Karpas-422 (cell line): ENCODE measurements around the gene SERINC3. TPM values are rescaled to one million over a fixed set of nuclear protein-coding genes. Genes with fewer than 3 reads are reported as not detected.
"Not testable (repeated sequence)": the region's sequence is repeated elsewhere in the genome, so short reads cannot be mapped to it uniquely, and the experiment has no call there.

ENCODE experiments used
- DNase-seq: peaks from one replicate; pipeline ENCODE4 v3.0.0-alpha.2; 2015
- H2AFZ ChIP-seq: fragments of 200-600 bp; sonication (generic); 2 replicates; pipeline ENCODE4 v1.6.1; 2014; ENCODE audit warnings: antibody characterized with exemption, low read length, mixed read lengths
- H3K27ac ChIP-seq: fragments of 200-600 bp; sonication (generic); 2 replicates; pipeline ENCODE4 v1.5.1; 2014; ENCODE audit warnings: mild to moderate bottlenecking, low read length, moderate library complexity
- H3K27me3 ChIP-seq: fragments of 200-600 bp; sonication (generic); 2 replicates; pipeline ENCODE4 v1.6.1; 2014; ENCODE audit warnings: low read length, mixed read lengths
- H3K36me3 ChIP-seq: fragments of 200-600 bp; sonication (generic); 2 replicates; pipeline ENCODE4 v1.6.1; 2014; ENCODE audit warnings: low read length, mixed read lengths; ENCODE audit not compliant: insufficient read depth
- H3K4me1 ChIP-seq: fragments of 200-600 bp; sonication (generic); 2 replicates; pipeline ENCODE4 v1.6.1; 2014; ENCODE audit warnings: mild to moderate bottlenecking, low read length, mixed read lengths
- H3K4me2 ChIP-seq: fragments of 200-600 bp; sonication (generic); 2 replicates; pipeline ENCODE4 v1.6.1; 2014; ENCODE audit warnings: low read length, low read depth, mild to moderate bottlenecking; ENCODE audit not compliant: poor library complexity, severe bottlenecking
- H3K4me3 ChIP-seq: fragments of 200-600 bp; sonication (generic); 2 replicates; pipeline ENCODE4 v1.5.1; 2014; ENCODE audit warnings: mild to moderate bottlenecking, antibody characterized with exemption, low read length, mixed read lengths
- H3K79me2 ChIP-seq: fragments of 200-600 bp; sonication (generic); 2 replicates; pipeline ENCODE4 v1.6.1; 2014; ENCODE audit warnings: mild to moderate bottlenecking, low read length, mixed read lengths
- H3K9ac ChIP-seq: fragments of 200-600 bp; sonication (generic); 2 replicates; pipeline ENCODE4 v1.6.0; 2014; ENCODE audit warnings: low read length
- H3K9me2 ChIP-seq: fragments of 200-600 bp; sonication (generic), shearing (Covaris generic); replicated peaks from 2 replicates; pipeline ENCODE4 v1.6.0; 2014; ENCODE audit warnings: mild to moderate bottlenecking, low read length, moderate library complexity; ENCODE audit not compliant: insufficient read depth
- H3K9me3 ChIP-seq: fragments of 300-700, 200-600 bp; sonication (generic); 2 replicates; pipeline ENCODE4 v1.6.1; 2014; ENCODE audit warnings: low read length, mixed read lengths
- H4K20me1 ChIP-seq: fragments of 200-600 bp; sonication (generic); 2 replicates; pipeline ENCODE4 v1.6.1; 2014; ENCODE audit warnings: mild to moderate bottlenecking, antibody characterized with exemption, low read length, low read depth; ENCODE audit not compliant: insufficient read depth
- total RNA-seq: library from RNA; depleted of rRNA; stranded (reverse); fragments of >200 nt; shearing (Covaris generic); gene quantifications from 2 replicates; pipeline ENCODE4 v1.2.3, GENCODE V29; 2014; ENCODE audit warnings: low replicate concordance; rRNA removed

The SERINC3 gene
- total RNA-seq, result 63.2 and 84.8 TPM in 2 replicates

DNA sequence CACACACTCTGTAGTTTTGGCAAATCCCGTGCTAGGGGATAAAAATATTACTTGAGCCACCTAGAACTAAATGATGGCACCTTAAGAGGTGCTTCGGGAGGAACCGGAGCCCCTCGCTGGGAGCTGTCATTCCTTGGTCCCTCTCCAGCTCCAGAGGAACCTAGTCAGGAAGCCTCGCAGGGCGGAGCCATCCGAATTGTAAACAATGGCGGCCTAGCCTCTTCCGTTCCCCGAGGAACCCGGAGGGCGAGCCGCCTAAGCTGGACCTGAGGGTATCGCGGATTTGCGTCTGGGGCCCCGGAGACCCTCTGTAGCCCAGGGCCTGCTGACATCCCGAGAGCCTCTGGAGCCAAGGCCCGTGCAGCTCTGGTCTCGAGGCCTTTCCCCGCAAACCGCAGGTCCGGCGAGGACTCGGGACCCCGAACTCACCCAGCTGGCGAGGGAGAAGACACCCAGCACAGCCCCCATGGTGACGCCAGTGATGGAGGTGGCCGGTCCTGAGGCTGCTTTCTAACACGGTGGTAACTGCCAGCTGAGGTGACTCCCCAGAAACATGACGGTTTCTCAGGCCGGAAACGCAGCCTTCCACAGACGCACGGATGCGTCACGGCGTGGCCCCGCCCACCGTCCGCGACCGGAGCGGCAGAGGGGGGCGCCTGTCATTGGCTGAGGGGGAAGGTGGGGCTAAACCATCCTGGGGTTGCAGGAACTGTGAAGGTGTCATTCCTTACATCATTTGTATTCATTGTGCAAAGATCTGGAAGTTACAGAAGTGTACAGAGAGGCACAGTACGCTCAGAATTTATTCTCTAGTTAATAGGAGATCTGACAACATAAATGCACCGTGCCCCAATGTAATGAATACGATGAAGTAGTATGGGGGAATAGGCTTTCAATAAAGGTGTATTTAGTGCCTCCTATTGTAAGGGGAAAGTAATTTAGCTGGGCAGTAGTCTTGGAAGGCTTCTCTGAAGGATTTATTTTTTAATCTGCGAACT lies at the start of gene SERINC3:
SERINC3 (minus strand) TSS at position 587 of the 998 bp plus-strand sequence; CDS start at position 468, 119 bp downstream.
- H3K27me3 ChIP-seq, result no peaks in the 10 kb centered on the region
- peak within 1 kb of the TSS; percentile 51; the same call in 1 of the 2 replicates for H3K27ac ChIP-seq
- no peaks in the 10 kb centered on the region for H3K9me2 ChIP-seq
- no peaks in the 10 kb centered on the region; the same call in 1 of the 2 replicates for H3K36me3 ChIP-seq
- peak within 1 kb of the TSS; percentile 91 for H3K9ac ChIP-seq
- H3K9me3 ChIP-seq, result no peaks in the 10 kb centered on the region
- H2AFZ ChIP-seq, result peak within 1 kb of the TSS; percentile 45
- peak; percentile 97 for DNase-seq
- H4K20me1 ChIP-seq, result peaks cover 8% of the 10 kb centered on the region
- H3K79me2 ChIP-seq, result peaks cover 51% of the 10 kb centered on the region
- peaks cover 37% of the 10 kb centered on the region for H3K4me1 ChIP-seq
- peak within 1 kb of the TSS; percentile 89 for H3K4me3 ChIP-seq
- peak within 1 kb of the TSS; percentile 96 for H3K4me2 ChIP-seq

DNA sequence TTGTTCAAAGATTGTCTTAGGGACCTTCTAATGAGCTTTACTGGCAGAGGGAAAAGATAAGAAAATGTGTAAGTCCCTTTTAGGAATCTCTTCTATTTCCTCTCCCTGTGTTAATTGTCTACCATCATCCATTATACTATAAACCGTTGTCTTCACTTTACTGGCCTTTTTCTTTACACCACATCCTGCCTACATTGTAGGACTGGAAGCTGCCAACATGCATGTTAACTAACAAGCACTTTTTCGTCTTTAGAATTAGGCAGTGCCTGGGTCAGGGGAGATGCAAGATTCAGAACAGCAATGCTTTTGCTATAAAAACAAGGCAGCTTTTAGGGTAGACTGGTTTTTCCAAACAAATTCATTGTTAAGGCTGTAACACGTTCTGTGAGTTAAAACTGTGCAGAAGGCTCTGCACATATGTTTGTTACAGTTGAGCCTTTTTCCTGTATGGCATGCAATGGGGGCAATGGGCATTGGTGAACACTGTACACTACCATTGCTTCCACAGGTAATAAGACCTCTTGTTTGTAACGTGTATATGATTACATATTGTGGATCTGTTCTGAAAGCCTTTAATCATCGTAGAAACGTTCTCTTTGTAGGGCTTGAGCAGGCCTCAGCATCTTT lies 49.6 kb upstream of the SERINC3 start:
- H3K9ac ChIP-seq, result no peak overlapping the region
- H3K27ac ChIP-seq, result no peak overlapping the region
- H4K20me1 ChIP-seq, result no peaks in the 10 kb centered on the region
- peaks cover 20% of the 10 kb centered on the region for H3K4me1 ChIP-seq
- no peaks in the 10 kb centered on the region for H3K9me3 ChIP-seq
- DNase-seq, result no peak
- no peaks in the 10 kb centered on the region for H3K36me3 ChIP-seq
- no peak overlapping the region for H3K4me2 ChIP-seq
- no peaks in the 10 kb centered on the region for H3K27me3 ChIP-seq
- no peak overlapping the region for H3K4me3 ChIP-seq
- H3K79me2 ChIP-seq, result no peaks in the 10 kb centered on the region
- H3K9me2 ChIP-seq, result no peaks in the 10 kb centered on the region
- H2AFZ ChIP-seq, result no peak overlapping the region

DNA sequence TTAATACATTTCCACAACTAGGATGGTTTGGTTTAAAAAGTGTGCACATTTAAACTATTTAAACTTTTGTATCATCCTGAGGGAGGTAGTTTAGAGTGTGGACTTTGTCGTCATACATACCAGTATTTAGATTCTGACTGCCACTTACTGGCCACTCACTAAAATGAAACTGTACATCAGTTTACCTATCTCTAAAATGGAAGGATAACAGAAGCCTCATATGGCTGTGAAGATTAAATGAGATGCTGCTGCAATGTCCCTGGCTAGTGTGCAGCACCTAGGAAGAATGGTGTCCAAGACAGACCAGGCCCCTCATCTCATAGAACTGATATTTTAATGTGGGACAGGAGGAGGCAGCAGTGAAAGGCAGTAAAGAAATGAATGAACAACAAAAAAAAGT lies 48.5 kb upstream of the SERINC3 start:
- Histone ChIP-seq H3K36me3 (no peaks in the 10 kb centered on the region), H3K9ac (no peak overlapping the region)
- no peak for DNase-seq

DNA sequence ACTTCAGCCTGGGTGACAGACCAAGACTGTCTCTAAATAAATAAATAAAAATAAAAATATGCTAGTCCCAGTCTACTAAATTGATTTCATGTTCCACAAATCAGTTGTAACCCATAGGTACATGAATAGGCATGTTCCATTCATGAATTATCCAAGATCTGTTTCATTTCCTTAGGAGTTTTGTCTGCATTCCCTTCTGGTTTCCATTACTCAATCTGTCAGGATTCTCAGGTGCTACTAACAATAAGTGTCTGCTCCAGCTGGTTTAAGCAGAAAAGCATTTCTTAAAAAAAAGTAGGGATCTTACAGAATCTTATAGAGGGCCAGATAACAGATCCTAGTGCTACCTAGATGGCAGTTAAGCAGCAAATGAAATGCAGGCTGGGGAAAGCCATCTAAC lies 44.9 kb upstream of the SERINC3 start:
- H3K9me2 ChIP-seq, result no peaks in the 10 kb centered on the region
- DNase-seq, result no peak
- no peaks in the 10 kb centered on the region for H3K9me3 ChIP-seq
- H3K36me3 ChIP-seq, result no peaks in the 10 kb centered on the region
- H3K4me3 ChIP-seq, result no peak overlapping the region
- no peaks in the 10 kb centered on the region for H3K27me3 ChIP-seq
- no peak overlapping the region for H3K9ac ChIP-seq
- H3K4me2 ChIP-seq, result no peak overlapping the region
- H3K27ac ChIP-seq, result no peak overlapping the region
- no peaks in the 10 kb centered on the region for H3K79me2 ChIP-seq
- no peak overlapping the region for H2AFZ ChIP-seq
- H4K20me1 ChIP-seq, result no peaks in the 10 kb centered on the region
- no peaks in the 10 kb centered on the region for H3K4me1 ChIP-seq

More for the DNA sequence above, 48.5 kb upstream of the SERINC3 start:
- H3K4me1 ChIP-seq, result peaks cover 11% of the 10 kb centered on the region
- H3K9me3 ChIP-seq, result no peaks in the 10 kb centered on the region
- H3K4me2 ChIP-seq, result no peak overlapping the region
- no peaks in the 10 kb centered on the region for H4K20me1 ChIP-seq
- H2AFZ ChIP-seq, result no peak overlapping the region
- no peak overlapping the region for H3K27ac ChIP-seq
- no peaks in the 10 kb centered on the region for H3K27me3 ChIP-seq
- no peak overlapping the region for H3K4me3 ChIP-seq
- no peaks in the 10 kb centered on the region for H3K9me2 ChIP-seq
- no peaks in the 10 kb centered on the region for H3K79me2 ChIP-seq

DNA sequence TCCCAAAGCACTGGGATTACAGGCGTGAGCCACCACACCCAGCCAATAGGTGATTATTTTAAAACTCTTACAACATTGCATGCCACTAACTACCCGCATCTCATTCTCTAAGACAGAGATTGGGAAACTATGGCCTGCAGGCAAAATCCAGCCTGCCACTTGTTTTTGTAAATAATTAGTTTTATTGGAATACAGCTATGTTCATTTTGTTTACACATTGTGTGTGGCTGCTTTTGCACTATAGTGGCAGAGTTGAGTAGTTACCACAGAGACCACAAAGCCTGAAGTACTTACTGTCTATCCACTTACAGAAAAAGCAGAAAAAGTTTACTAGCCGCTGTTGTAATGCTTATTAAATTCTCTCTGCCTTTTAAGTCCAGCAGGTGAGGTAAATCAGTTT lies 44.1 kb upstream of the SERINC3 start:
- H3K9ac ChIP-seq, result no peak overlapping the region
- no peaks in the 10 kb centered on the region for H3K4me1 ChIP-seq
- no peak for DNase-seq
- no peak overlapping the region for H3K4me3 ChIP-seq
- H3K27ac ChIP-seq, result no peak overlapping the region
- no peaks in the 10 kb centered on the region for H3K9me3 ChIP-seq
- H3K27me3 ChIP-seq, result no peaks in the 10 kb centered on the region
- H2AFZ ChIP-seq, result no peak overlapping the region
- H3K79me2 ChIP-seq, result no peaks in the 10 kb centered on the region
- H3K4me2 ChIP-seq, result no peak overlapping the region
- no peaks in the 10 kb centered on the region for H3K9me2 ChIP-seq
- no peaks in the 10 kb centered on the region for H3K36me3 ChIP-seq
- H4K20me1 ChIP-seq, result no peaks in the 10 kb centered on the region

DNA sequence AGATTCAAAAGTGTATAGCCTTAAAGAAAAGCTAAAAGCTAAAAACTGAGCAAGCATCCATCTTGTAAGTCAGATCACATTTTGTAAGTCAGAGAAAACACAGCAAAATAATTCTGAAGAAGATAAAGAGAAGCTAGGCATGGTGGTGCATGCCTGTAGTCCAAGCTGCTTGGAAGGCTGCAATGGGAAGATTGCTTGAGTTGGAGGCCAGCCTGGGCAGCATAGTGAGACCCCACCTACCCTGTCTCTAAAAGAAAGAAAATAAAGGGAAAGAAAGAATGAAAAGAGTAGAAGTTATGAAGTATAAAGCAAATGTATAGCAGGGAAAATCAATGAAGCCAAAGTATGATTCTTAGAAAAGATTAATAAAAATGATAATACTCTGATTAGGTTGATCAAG lies 40.0 kb upstream of the SERINC3 start:
- Histone ChIP-seq H3K9me2 (no peaks in the 10 kb centered on the region), H3K4me2 (no peak overlapping the region), H3K27me3 (no peaks in the 10 kb centered on the region), H3K9ac (no peak overlapping the region), H3K9me3 (no peaks in the 10 kb centered on the region), H3K4me3 (no peak overlapping the region), H3K79me2 (no peaks in the 10 kb centered on the region), H3K36me3 (no peaks in the 10 kb centered on the region), H3K27ac (no peak overlapping the region), H3K4me1 (peaks cover 12% of the 10 kb centered on the region), H4K20me1 (no peaks in the 10 kb centered on the region), H2AFZ (no peak overlapping the region)
- no peak for DNase-seq

DNA sequence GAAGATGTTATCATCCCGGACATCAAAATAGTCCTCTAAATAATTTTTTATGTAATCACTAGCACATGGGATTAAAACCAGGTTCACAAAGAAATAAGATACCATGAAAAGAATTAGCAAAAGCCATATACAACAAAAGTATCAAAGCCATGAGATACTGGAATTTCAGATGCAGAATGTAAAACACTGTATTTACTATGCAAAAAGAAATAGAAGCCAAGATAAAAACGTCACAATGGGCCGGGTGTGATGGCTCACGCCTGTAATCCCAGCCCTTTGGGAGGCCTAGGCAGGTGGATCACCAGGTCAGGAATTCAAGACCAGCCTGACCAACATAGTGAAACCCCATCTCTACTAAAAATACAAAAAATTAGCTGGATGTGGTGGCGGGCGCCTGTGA lies 38.9 kb upstream of the SERINC3 start:
- not testable (repeated sequence) for H3K27ac ChIP-seq, H3K79me2 ChIP-seq, H3K9ac ChIP-seq, H3K27me3 ChIP-seq, H3K9me3 ChIP-seq, H3K9me2 ChIP-seq, H3K4me3 ChIP-seq, H2AFZ ChIP-seq, DNase-seq, H4K20me1 ChIP-seq, H3K36me3 ChIP-seq
- H3K4me1 ChIP-seq, result peaks cover 12% of the 10 kb centered on the region
- peak overlapping the region; percentile 49 for H3K4me2 ChIP-seq

DNA sequence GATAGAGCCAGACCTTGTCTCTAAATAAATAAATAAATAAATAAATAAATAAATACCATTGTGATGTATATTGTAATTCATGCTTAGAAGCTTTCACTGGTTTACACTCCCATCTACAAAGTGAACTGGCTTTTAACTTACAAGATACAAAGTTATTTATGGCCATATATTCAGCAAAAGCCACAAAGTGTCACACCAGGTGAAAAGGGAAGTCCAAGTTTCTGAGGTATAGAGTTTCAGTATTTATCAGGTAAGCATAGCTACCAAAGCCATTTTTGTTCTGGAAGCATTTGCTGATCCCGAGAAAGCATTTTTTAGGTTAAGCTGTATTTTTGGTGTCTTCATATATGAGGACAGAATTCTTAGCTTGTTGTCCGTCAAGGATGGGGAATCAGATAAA lies 38.4 kb upstream of the SERINC3 start:
- Histone ChIP-seq H3K9me3 (no peaks in the 10 kb centered on the region), H3K4me1 (peaks cover 12% of the 10 kb centered on the region), H4K20me1 (no peaks in the 10 kb centered on the region), H3K27me3 (no peaks in the 10 kb centered on the region), H3K27ac (no peak overlapping the region), H3K79me2 (no peaks in the 10 kb centered on the region), H3K9me2 (no peaks in the 10 kb centered on the region), H3K36me3 (no peaks in the 10 kb centered on the region), H3K4me3 (no peak overlapping the region), H2AFZ (no peak overlapping the region), H3K9ac (no peak overlapping the region), H3K4me2 (peak overlapping the region; percentile 49)
- DNase-seq, result no peak
